ENCODE data around the gene PPM1M.

The PPM1M gene

GRCh38 chr3:52299247-52299878, 53.8 kb downstream of the PPM1M start:
- FAIRE-seq: no peak
